OCI-LY7 (cell line): ENCODE data around the gene CD80.

Experiments used
- CTCF ChIP-seq: fragments of 200-600 bp; sonication (generic); conservative IDR thresholded peaks from 2 replicates; pipeline ENCODE4 v1.5.1; 2014; ENCODE audit warnings: mild to moderate bottlenecking, antibody characterized with exemption, low read length, moderate library complexity, mixed read lengths
- EZH2phosphoT487 ChIP-seq: fragments of 200-600 bp; sonication (generic); IDR thresholded peaks from 2 replicates; pipeline ENCODE4 v1.6.1; 2018; ENCODE audit warnings: low read depth, borderline replicate concordance, mild to moderate bottlenecking, mixed run types, antibody characterized with exemption, low read length, moderate library complexity, mixed read lengths

DNA sequence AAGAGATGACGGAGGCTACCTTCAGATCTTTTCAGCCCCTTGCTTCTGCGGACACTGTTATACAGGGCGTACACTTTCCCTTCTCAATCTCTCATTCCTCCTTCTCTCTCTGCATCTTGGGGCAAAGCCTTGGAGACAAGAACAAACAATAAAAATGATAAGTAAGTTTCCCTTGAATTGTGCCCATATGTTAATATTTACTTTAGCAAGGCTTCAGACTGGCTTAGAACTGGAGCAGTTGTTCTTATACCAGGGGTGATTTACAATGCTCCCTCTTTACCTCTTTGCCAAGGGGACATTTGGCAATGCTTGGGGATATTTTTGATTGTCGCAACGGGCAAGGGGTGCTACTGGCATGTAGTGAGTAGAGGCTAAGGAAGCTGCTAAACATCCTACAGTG lies 31.7 kb downstream of the CD80 start:
- TF ChIP-seq EZH2phosphoT487: no peak
- no peak for TF ChIP-seq CTCF
